GM18873 (cell line): ENCODE data around the gene ETV6.
"Not testable (repeated sequence)": the region's sequence is repeated elsewhere in the genome, so short reads cannot be mapped to it uniquely, and the experiment has no call there.

Experiments used
- ATAC-seq: cut with Tn5 transposase; IDR thresholded peaks from one replicate; pipeline ENCODE4 v1.9.1; 2021; ENCODE audit warnings: mild to moderate bottlenecking, moderate library complexity, moderate number of reproducible peaks; ENCODE audit not compliant: unreplicated experiment, low FRiP score

Gene ETV6

DNA sequence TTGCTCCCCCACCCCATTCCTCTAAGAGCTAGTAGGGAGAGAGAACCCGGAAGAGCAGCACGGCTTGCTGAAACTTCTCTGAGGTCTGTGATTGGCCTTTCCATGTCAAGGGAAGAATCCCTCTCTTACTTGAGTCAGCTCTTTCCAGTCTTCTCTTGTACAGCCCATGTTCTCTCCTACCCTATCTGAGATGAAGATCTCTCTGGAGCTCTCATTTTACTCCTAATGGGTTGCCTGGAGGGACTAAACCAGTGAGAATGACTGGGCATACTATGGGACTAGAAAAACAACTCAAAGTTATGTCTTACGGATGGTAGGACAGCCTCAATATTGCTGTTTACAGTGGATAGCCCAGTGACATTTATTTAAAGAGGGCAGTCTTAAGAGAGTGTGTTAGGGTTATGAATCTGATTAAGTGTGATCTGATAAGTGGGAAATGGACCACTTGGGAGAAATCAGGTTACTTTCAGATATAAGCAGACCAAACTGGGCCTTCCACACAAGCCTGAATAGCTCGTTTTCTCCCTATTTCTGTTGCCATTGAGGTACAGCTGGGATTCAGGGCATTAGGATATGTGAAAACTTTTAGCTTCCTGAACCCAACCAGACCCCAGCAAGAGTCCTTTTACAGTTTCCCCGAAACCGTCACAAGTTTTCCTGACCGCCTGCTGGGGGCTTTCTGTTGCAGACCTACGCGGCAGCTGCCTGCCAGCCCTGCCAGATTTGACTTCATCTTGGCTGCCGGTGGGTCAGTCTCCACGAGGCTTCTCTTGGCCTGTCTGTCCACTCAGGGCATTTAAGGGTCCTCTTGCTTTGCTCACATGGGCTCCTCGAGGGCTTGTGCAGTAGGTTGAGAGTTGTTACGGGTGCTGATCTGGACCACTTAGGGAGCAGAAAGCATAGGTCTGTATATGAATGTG is 16.9 kb downstream of the ETV6 start:
- no peak for ATAC-seq

DNA sequence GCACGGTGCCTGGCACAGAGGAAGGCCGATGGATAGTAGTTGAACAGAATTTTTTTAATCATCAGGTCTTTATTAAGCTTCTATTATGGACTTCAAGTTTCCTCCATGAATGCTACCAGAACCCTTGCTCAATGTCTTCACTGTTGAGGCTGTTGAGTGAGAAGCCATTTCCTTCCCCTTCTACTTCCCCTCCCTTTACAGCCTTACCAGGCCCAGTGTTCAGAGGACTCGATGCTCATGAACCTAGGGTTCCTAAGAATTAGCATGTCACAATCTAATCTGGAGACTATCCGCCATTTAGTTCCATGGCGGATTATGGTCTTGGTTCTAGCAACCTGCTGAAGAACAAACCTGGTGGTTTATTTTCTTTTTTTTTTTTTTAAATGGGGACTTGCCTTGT is 17.7 kb downstream of the ETV6 start:
- ATAC-seq, result no peak

GRCh38 chr12:11668611-11669010 is 19.1 kb downstream of the ETV6 start:
- ATAC-seq, result no peak

- ATAC-seq, result no peak
Observed at GRCh38 chr12:11669348-11669747, 19.9 kb downstream of the ETV6 start.

GRCh38 chr12:11672256-11673191 is 23.1 kb downstream of the ETV6 start:
- ATAC-seq, result no peak

DNA sequence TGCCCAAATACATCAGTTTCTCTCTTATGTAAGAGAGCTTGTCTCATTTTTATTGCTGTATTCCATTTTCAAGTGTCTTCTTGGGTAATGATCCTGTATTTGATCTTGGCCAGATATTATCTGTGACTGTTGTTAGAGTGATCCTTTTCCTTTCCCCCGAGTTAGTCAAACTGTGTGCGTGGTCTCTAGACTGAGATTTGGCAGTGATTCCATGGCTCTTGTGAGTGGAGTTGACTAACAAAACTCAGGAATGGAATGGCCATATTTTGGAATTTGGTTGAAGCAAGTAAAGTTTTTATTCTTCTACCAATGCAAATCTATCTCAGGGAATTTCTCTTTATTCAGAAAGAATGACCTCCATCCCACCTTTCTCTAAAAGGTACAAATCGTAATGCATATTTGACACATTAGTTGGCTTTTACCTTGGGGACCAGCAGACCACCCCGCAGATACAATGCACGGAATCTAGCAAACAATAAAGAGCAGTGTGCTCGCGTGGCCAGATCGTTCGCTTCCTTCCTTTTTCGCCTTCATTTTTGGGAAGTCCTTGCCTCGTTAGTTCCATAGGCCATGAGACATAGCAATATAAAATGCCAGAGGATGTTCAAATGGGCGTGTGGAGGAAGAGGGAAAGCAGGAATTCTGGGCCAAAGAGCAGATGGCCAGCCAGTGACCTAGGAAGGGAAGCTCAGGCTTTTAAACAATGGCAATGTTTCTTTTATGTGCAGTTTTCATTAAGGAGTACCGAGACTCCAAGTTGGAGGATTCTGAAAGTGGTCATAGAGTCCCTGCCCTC is 24.4 kb downstream of the ETV6 start:
- no peak for ATAC-seq

DNA sequence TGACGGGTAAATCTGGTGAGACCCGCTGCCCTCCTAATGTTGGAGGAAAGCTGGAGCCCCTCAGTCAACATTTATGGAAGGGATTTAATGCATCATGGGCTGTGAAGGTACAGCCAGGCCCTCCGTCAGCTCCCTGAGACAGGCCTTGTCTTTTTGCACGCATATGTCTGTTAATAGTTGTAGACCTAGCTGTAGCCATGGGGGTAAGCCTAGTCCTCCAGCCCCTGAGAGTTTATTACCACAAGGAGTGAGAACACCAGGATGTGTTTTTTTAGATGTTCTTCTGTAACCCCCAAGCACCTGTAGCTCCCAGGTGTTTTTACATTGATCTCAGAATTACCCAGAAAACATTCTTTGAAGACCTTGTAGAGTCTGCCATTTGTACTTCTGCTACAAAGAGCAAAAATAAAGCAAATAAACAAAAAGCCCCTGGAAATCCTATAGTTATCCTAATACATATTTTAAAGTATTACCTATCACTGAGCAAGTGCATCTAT is 25.5 kb downstream of the ETV6 start:
- ATAC-seq, result no peak

DNA sequence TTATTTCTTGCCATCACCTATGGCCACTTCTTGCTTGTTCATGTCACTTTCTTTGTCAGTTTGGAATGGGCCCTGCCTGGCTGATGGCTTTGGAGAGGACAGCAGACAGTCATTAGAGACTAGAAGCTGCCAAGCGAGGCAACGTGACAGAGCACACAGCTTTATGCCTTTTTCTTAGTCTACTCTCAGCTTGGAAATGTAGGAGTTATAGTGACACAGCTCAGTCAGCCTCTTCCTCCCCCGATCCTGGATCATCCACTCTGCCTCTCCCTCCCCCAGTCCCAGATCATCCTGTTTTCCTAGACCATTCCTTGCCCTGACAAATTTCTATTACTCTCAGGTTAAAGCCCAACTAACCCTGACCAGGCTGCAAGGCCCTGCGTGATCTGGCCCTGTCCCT is 26.6 kb downstream of the ETV6 start:
- ATAC-seq, result no peak

DNA sequence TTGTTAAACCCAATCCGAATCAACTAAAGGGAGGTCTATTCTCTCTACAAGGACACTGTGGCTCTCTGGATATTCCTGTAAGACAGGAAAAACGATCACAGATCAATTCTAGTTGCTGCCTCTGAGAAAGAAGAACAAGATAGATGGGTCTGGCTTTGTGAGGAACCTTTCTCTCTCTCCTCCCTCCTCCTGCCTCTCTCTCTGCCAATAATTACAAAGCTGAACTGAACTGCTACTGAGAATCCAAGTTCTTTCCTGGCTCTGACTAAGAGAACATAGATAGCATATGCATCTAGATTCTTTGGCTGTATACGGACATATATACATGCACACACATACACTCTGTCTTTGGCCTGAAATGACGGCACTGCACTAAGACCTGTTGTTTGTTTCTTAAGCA is 27.6 kb downstream of the ETV6 start:
- ATAC-seq, result no peak

DNA sequence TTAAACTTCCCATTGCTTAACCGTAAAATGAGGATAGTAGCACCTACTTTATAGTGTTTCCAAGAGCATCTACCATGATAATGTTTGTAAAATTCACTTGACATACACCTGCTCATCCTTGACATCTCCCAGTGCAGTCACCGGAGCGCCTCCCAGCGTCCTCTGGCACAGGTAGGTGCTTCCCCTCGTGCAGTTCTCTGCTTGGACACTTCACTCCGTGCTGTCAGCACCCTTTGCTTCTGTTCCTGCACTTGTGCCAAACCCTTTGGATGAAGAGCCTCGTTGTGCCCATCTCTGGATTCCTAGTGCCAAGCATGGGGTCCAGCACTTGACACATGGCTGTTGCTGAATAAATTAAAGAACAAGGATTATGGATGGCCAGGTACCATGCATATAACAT is 28.3 kb downstream of the ETV6 start:
- no peak for ATAC-seq

- ATAC-seq, result no peak
Observed at GRCh38 chr12:11678781-11679180, 29.3 kb downstream of the ETV6 start.

- ATAC-seq, result no peak
Observed at GRCh38 chr12:11681207-11681606, 31.7 kb downstream of the ETV6 start.

DNA sequence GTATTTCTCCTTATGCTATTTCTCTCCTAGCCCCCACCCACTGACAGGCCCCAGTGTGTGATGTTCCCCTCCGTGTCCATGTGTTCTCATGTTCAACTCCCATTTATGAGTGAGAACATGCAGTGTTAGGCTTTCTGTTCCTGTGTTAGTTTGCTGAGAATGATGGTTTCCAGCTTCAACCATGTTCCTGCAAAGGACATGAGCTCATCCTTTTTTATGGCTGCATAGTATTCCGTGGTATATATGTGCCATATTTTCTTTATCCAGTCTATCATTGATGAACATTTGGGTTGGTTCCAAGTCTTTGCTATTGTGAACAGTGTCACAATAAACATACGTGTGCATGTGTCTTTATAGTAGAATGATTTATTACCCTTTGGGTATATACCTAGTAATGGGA is 32.2 kb downstream of the ETV6 start:
- not testable (repeated sequence) for ATAC-seq

DNA sequence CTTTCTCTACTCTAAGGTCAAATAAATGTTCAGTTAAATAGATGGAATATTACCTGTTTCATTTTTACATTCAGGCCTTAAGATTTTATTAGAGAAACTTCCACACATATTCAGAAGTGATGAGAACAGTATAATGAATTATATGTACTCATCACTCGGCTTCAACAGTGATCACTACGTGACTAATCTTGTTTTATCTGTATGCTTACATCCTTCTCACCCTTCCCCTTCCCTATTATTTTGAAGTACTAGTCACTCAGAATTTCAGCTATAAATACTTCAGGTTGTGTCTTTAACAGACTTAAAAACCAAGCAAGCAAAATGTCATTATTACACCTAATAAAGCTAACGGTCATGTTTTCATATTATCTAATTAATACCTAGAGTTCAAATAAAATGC is 34.9 kb downstream of the ETV6 start:
- ATAC-seq, result no peak

DNA sequence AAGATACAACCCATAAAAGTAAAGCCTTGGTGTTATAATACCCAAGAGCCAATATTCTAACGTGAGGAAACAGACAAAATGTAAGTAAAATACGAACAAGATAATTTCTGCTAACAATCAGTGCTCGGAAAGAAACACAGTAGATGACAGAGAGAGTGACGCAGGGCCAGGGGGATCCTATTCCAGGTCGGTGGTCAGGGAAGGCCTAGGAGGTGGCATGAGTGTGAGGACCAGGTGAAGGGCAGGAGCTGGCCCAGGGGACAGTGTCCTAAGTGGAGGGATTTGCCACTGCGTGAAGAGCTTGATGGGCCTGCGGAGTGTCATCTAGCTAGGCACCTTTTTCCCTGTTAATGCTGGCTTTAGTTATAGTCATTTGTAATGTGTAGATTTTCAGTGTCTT is 35.3 kb downstream of the ETV6 start:
- no peak for ATAC-seq

- ATAC-seq, result no peak
Observed at GRCh38 chr12:11685316-11685715, 35.8 kb downstream of the ETV6 start.

GRCh38 chr12:11685716-11686115 is 36.2 kb downstream of the ETV6 start:
- no peak for ATAC-seq

- no peak for ATAC-seq
Observed at GRCh38 chr12:11686120-11686519, 36.6 kb downstream of the ETV6 start.

GRCh38 chr12:11687528-11687927 is 38.1 kb downstream of the ETV6 start:
- ATAC-seq, result no peak

GRCh38 chr12:11688379-11688778 is 38.9 kb downstream of the ETV6 start:
- ATAC-seq, result no peak
